NCI-H345 (cell line): ENCODE data around the gene USP36.
A peak's percentile ranks its signal among the peaks of the same experiment; 100 is the strongest.
"Not testable (repeated sequence)": the region's sequence is repeated elsewhere in the genome, so short reads cannot be mapped to it uniquely, and the experiment has no call there.

Experiments used
- DNase-seq: peaks from one replicate; lab custom pipeline; 2025; lab: John Stamatoyannopoulos, UW

The USP36 gene

GRCh38 chr17:78766225-78766624 is 74.4 kb downstream of the USP36 start:
- DNase-seq, result no peak

- no peak for DNase-seq
These were observed 74.8 kb downstream of the USP36 start for GRCh38 chr17:78765821-78766220.

GRCh38 chr17:78764871-78765270 is 75.7 kb downstream of the USP36 start:
- no peak for DNase-seq

GRCh38 chr17:78763561-78763960 is 77.1 kb downstream of the USP36 start:
- DNase-seq, result no peak

GRCh38 chr17:78761789-78762406 is 78.7 kb downstream of the USP36 start:
- no peak for DNase-seq

GRCh38 chr17:78759969-78760352 is 80.7 kb downstream of the USP36 start:
- DNase-seq, result no peak

- DNase-seq, result peak; percentile 81
These were observed 81.2 kb downstream of the USP36 start for GRCh38 chr17:78759203-78759968.

- DNase-seq, result no peak
These were observed 87.0 kb downstream of the USP36 start for GRCh38 chr17:78753316-78754250.

- DNase-seq, result no peak
These were observed 89.0 kb downstream of the USP36 start for GRCh38 chr17:78751447-78752161.

GRCh38 chr17:78751000-78751399 is 89.6 kb downstream of the USP36 start:
- DNase-seq, result not testable (repeated sequence)

- DNase-seq, result no peak
These were observed 91.8 kb downstream of the USP36 start for GRCh38 chr17:78748730-78749317.

GRCh38 chr17:78748048-78748729 is 92.4 kb downstream of the USP36 start:
- DNase-seq, result no peak

- no peak for DNase-seq
These were observed 93.1 kb downstream of the USP36 start for GRCh38 chr17:78747488-78747887.

GRCh38 chr17:78746949-78747269 is 93.7 kb downstream of the USP36 start:
- DNase-seq, result no peak

- no peak for DNase-seq
These were observed 94.2 kb downstream of the USP36 start for GRCh38 chr17:78746263-78746948.
